CD4-positive, CD25-positive, alpha-beta regulatory T cell (primary cell): ENCODE results near the gene LAMB4. TPM values are rescaled to one million over a fixed set of nuclear protein-coding genes. Genes with fewer than 3 reads are reported as not detected.

Source experiments
- ATAC-seq, 2 donors: fragments of 150-1000 bp; cut with Tn5 transposase; one replicate each; pipeline ENCODE4 v1.10.0; 2021; ENCODE audit warnings: low read depth in 2 of 2, moderate number of reproducible peaks in 2 of 2, moderate library complexity in 1 of 2
- DNase-seq, 3 donors: peaks; one replicate each; pipeline versions ENCODE4 v3.0.0 to v3.0.0-alpha.2; 2012 to 2022; ENCODE audit warnings: mixed read lengths in 1 of 3
- H3K27ac ChIP-seq: one replicate; pipeline ENCODE4 v1.7.0; 2013; ENCODE audit warnings: mild to moderate bottlenecking, low read length; ENCODE audit not compliant: insufficient read depth, poor library complexity, severe bottlenecking
- H3K27me3 ChIP-seq: one replicate; pipeline ENCODE4 v1.7.0; 2013; ENCODE audit warnings: low read length; ENCODE audit not compliant: control insufficient read depth, insufficient read depth
- H3K36me3 ChIP-seq: one replicate; pipeline ENCODE4 v1.7.0; 2013; ENCODE audit warnings: mild to moderate bottlenecking, low read length, moderate library complexity; ENCODE audit not compliant: control insufficient read depth, insufficient read depth
- H3K4me1 ChIP-seq: 2 replicates; pipeline ENCODE4 v1.7.0; 2013; ENCODE audit warnings: mild to moderate bottlenecking, low read length; ENCODE audit not compliant: insufficient read depth, control insufficient read depth, poor library complexity, severe bottlenecking
- H3K4me3 ChIP-seq: one replicate; pipeline ENCODE4 v1.7.0; 2013; ENCODE audit warnings: low read depth, mild to moderate bottlenecking, low read length, moderate library complexity
- H3K9me3 ChIP-seq, 2 experiments: 1 replicate in 1 of 2; 2 replicates in 1 of 2; pipeline ENCODE4 v1.7.0; 2013; ENCODE audit warnings: low read length in 2 of 2, mild to moderate bottlenecking in 1 of 2, moderate library complexity in 1 of 2; ENCODE audit not compliant: control insufficient read depth in 2 of 2
- H3K27ac Mint-ChIP-seq, 3 donors: one replicate each; pipeline ENCODE4 v1.8.0; 2020 to 2022; ENCODE audit warnings: mild to moderate bottlenecking in 3 of 3, mixed read lengths in 3 of 3, moderate library complexity in 2 of 3
- H3K27me3 Mint-ChIP-seq: one replicate; pipeline ENCODE4 v1.8.0; 2022; ENCODE audit warnings: mild to moderate bottlenecking, mixed read lengths
- H3K36me3 Mint-ChIP-seq: one replicate; pipeline ENCODE4 v1.8.0; 2020; ENCODE audit warnings: mixed read lengths
- H3K4me1 Mint-ChIP-seq, 4 donors: one replicate each; pipeline ENCODE4 v1.8.0; 2020 to 2022; ENCODE audit warnings: mixed read lengths in 4 of 4, mild to moderate bottlenecking in 1 of 4
- H3K4me3 Mint-ChIP-seq, 4 donors: one replicate each; pipeline ENCODE4 v1.8.0; 2020 to 2022; ENCODE audit warnings: mild to moderate bottlenecking in 4 of 4, mixed read lengths in 4 of 4, moderate library complexity in 3 of 4
- H3K9me3 Mint-ChIP-seq, 7 donors: one replicate each; pipeline ENCODE4 v1.8.0; 2020 to 2022; ENCODE audit warnings: mixed read lengths in 7 of 7, mild to moderate bottlenecking in 3 of 7, moderate library complexity in 2 of 7
- polyA plus RNA-seq, 4 donors: library from polyadenylated mRNA; unstranded; fragments of 300-500 nt; fragmentation: Illumina TruSeq; gene quantifications; one replicate each; pipeline ENCODE4 v1.2.3, GENCODE V29; 2021
- total RNA-seq: library from RNA; stranded (reverse); gene quantifications from one replicate; pipeline ENCODE4 v1.2.3, GENCODE V29; 2022

The LAMB4 gene
- total and polyA plus RNA-seq, 5 donors from 2014 or later: not detected

- Mint-ChIP-seq H3K4me1 (peaks cover 0 to 6% (median 0%) of the 10 kb centered on the region in 4 donors), H3K4me3 (no peak overlapping the region), H3K36me3 (no peaks in the 10 kb centered on the region), H3K27me3 (no peaks in the 10 kb centered on the region), H3K9me3 (no peaks in the 10 kb centered on the region), H3K27ac (no peak overlapping the region)
- Histone ChIP-seq H3K27ac (no peak overlapping the region), H3K4me3 (no peak overlapping the region), H3K27me3 (peaks cover 3% of the 10 kb centered on the region), H3K36me3 (no peaks in the 10 kb centered on the region), H3K9me3 (no peaks in the 10 kb centered on the region), H3K4me1 (no peaks in the 10 kb centered on the region)
- ATAC-seq: no peak
- no peak for DNase-seq
Observed at GRCh38 chr7:108140671-108141070, 10.5 kb upstream of the LAMB4 start.

GRCh38 chr7:108138911-108139310 is 8.8 kb upstream of the LAMB4 start:
- no peak overlapping the region for H3K27ac Mint-ChIP-seq
- no peaks in the 10 kb centered on the region for H3K36me3 Mint-ChIP-seq
- peaks cover 0 to 3% (median 0%) of the 10 kb centered on the region in 7 donors for H3K9me3 Mint-ChIP-seq
- no peaks in the 10 kb centered on the region for H3K36me3 ChIP-seq
- no peak for ATAC-seq
- no peaks in the 10 kb centered on the region for H3K4me1 ChIP-seq
- no peaks in the 10 kb centered on the region for H3K27me3 Mint-ChIP-seq
- no peak overlapping the region for H3K27ac ChIP-seq
- H3K4me1 Mint-ChIP-seq: peaks cover 0 to 8% (median 0%) of the 10 kb centered on the region in 4 donors
- DNase-seq: no peak
- H3K27me3 ChIP-seq: peaks cover 2% of the 10 kb centered on the region
- no peak overlapping the region for H3K4me3 Mint-ChIP-seq
- H3K9me3 ChIP-seq: no peaks in the 10 kb centered on the region
- H3K4me3 ChIP-seq: no peak overlapping the region

- peaks cover 2% of the 10 kb centered on the region for H3K27me3 ChIP-seq
- DNase-seq (no peak), ATAC-seq (no peak)
- no peak overlapping the region for H3K27ac ChIP-seq
- no peaks in the 10 kb centered on the region for H3K9me3 ChIP-seq
- H3K4me3 Mint-ChIP-seq: no peak overlapping the region
- no peaks in the 10 kb centered on the region for H3K4me1 ChIP-seq
- peaks cover 0 to 8% (median 0%) of the 10 kb centered on the region in 4 donors for H3K4me1 Mint-ChIP-seq
- H3K4me3 ChIP-seq: no peak overlapping the region
- H3K27me3 Mint-ChIP-seq: no peaks in the 10 kb centered on the region
- no peaks in the 10 kb centered on the region for H3K36me3 ChIP-seq
- H3K27ac Mint-ChIP-seq: no peak overlapping the region
- H3K36me3 Mint-ChIP-seq: no peaks in the 10 kb centered on the region
- peaks cover 0 to 3% (median 0%) of the 10 kb centered on the region in 7 donors for H3K9me3 Mint-ChIP-seq
Observed at GRCh38 chr7:108137993-108138392, 7.8 kb upstream of the LAMB4 start.

DNA sequence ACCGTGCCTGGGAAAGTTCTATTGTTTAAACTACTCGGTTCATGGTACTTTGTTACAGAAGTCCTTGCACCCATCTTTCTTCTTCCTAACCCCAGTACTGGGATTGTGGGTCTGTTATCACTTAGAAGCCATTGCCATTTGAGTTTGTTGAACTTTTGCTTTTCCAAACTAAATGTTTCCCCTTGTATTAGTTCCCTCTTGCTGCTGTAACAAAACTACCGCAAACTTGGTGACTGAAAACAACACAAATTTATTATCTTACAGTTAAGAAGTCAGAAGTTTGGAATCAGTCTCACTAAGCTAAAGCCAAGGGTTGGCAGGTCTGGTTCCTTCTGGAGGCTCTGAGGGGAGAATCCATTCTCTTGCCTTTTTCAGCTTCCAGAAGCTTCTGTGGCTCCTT is 6.9 kb upstream of the LAMB4 start:
- Histone ChIP-seq H3K4me1 (no peaks in the 10 kb centered on the region), H3K27ac (no peak overlapping the region), H3K4me3 (no peak overlapping the region), H3K27me3 (peaks cover 2% of the 10 kb centered on the region), H3K36me3 (no peaks in the 10 kb centered on the region), H3K9me3 (no peaks in the 10 kb centered on the region)
- Mint-ChIP-seq H3K27ac (no peak overlapping the region), H3K9me3 (peaks cover 0 to 3% (median 0%) of the 10 kb centered on the region in 7 donors), H3K36me3 (no peaks in the 10 kb centered on the region), H3K4me3 (peak overlapping the region in 1 of 4 donors; percentile 17), H3K27me3 (peaks cover 2% of the 10 kb centered on the region), H3K4me1 (peaks cover 0 to 8% (median 0%) of the 10 kb centered on the region in 4 donors)
- DNase-seq (no peak), ATAC-seq (no peak)

DNA sequence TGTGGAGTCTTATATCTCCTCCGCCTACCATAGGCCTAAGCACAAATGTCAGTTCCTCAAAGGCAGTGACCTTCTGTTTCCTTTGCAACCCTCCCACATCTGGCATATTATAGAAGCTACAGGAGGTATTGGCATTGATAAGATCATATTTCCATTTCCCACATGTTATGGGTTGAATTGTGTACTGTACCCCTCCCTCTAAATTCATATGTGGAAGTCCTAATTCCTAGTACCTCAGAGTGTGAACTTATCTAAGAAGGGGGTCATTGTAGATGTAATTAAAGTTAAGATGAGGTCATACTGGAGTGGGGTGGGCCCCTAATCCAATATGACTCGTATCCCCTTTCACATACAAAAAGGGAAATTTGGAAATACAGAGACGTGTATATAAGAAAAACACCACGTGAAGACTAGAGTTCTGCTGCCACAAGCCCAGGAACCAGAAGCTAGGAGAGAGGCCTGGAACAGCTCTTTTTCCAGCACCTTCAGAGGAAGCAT is 6.1 kb upstream of the LAMB4 start:
- H3K4me3 Mint-ChIP-seq: no peak overlapping the region
- H3K4me1 Mint-ChIP-seq: peaks cover 0 to 8% (median 0%) of the 10 kb centered on the region in 4 donors

DNA sequence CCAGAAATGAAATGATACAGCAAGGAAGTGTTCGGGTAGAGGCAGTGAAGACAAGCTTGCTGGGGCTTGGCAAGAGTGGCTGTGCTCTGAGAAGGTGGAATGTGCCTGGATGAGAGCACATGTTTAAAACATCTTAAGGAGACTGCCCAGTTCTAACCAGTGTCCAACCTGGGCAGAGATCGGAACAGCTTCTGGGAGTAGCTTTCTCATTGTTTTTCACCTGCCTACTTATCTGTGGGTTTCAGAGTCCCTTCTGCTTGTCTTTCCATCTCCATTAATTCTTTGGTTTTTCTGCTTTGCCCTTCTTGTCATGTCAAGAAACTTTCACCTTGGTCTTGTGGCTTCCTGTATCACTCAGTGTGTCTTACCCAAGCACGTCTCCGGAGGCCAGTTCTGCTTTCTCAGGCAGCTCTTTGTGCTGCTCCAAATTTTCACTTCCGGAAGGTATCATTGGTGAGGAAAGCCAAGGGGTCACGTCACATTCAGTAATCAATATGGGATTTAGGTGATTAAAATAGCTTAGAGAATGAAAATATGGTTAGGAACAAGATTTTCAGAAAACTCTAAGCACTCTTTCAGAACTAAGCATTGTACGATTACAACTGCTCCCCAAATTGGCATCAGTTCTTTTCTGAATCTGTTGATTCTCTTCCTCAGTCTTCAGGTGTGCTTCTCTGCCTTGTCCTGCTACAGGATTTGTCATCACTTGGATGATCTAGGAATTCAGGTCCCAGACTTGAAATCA is 5.5 kb upstream of the LAMB4 start:
- Histone ChIP-seq H3K27ac (no peak overlapping the region), H3K27me3 (peaks cover 2% of the 10 kb centered on the region), H3K36me3 (no peaks in the 10 kb centered on the region), H3K4me3 (no peak overlapping the region), H3K4me1 (no peaks in the 10 kb centered on the region), H3K9me3 (no peaks in the 10 kb centered on the region)
- peak; percentile 46 to 57 for ATAC-seq
- DNase-seq: peak in 1 of 3 donors; percentile 46
- no peak overlapping the region for H3K4me3 Mint-ChIP-seq
- H3K9me3 Mint-ChIP-seq: peaks cover 0 to 3% (median 0%) of the 10 kb centered on the region in 7 donors
- peaks cover 6% of the 10 kb centered on the region for H3K27me3 Mint-ChIP-seq
- peak overlapping the region in 1 of 3 donors; percentile 10 for H3K27ac Mint-ChIP-seq
- H3K36me3 Mint-ChIP-seq: no peaks in the 10 kb centered on the region
- H3K4me1 Mint-ChIP-seq: peaks cover 0 to 8% (median 0%) of the 10 kb centered on the region in 4 donors

More for the DNA sequence above, 6.1 kb upstream of the LAMB4 start:
- Histone ChIP-seq H3K36me3 (no peaks in the 10 kb centered on the region), H3K27ac (no peak overlapping the region), H3K27me3 (peaks cover 2% of the 10 kb centered on the region), H3K4me1 (no peaks in the 10 kb centered on the region), H3K4me3 (no peak overlapping the region), H3K9me3 (no peaks in the 10 kb centered on the region)
- H3K27ac Mint-ChIP-seq: peak overlapping the region in 1 of 3 donors; percentile 10
- ATAC-seq (no peak), DNase-seq (no peak)
- no peaks in the 10 kb centered on the region for H3K36me3 Mint-ChIP-seq
- H3K9me3 Mint-ChIP-seq: peaks cover 0 to 3% (median 0%) of the 10 kb centered on the region in 7 donors
- peaks cover 6% of the 10 kb centered on the region for H3K27me3 Mint-ChIP-seq

GRCh38 chr7:108134486-108134885 is 4.3 kb upstream of the LAMB4 start:
- Histone ChIP-seq H3K4me1 (no peaks in the 10 kb centered on the region), H3K27me3 (peaks cover 2% of the 10 kb centered on the region), H3K9me3 (no peaks in the 10 kb centered on the region), H3K36me3 (no peaks in the 10 kb centered on the region), H3K27ac (no peak overlapping the region), H3K4me3 (no peak overlapping the region)
- Mint-ChIP-seq H3K27me3 (peaks cover 6% of the 10 kb centered on the region), H3K27ac (no peak overlapping the region), H3K4me1 (peaks cover 0 to 8% (median 0%) of the 10 kb centered on the region in 4 donors), H3K36me3 (no peaks in the 10 kb centered on the region), H3K4me3 (no peak overlapping the region), H3K9me3 (peaks cover 0 to 3% (median 0%) of the 10 kb centered on the region in 7 donors)
- DNase-seq: no peak
- ATAC-seq: no peak
